ENCODE data around the gene TEAD4.

- TF ChIP-seq POLR2AphosphoS5 (IDR thresholded peaks at IDR 0.05; ENCODE audit: low read depth, low read length) (no peak), POLR2A (IDR thresholded peaks at IDR 0.05; ENCODE audit: low read depth, low read length) (no peak), TAF1 (IDR thresholded peaks at IDR 0.05; ENCODE audit: borderline replicate concordance, low read depth, low read length) (no peak)
Observed at GRCh38 chr12:3084742-3085141, 125.5 kb downstream of the TEAD4 start.

All from GM12892 (cell line).